Adrenal gland (tissue), 12 donors: ENCODE results near the gene PTPRN2. TPM values are rescaled to one million over a fixed set of nuclear protein-coding genes. Genes with fewer than 3 reads are reported as not detected.

Experiments
- DNase-seq, 7 donors: peaks; one replicate each; pipeline ENCODE4 v3.0.0-alpha.2; 2019 to 2020
- H3K27ac ChIP-seq, 5 donors: fragments of 200-600 bp; sonication (generic) in 4 of 5; 1 replicate in 3 of 5; 2 replicates in 2 of 5; pipeline versions ENCODE4 v1.5.1 to v1.8.0; 2016 to 2020; ENCODE audit warnings: mild to moderate bottlenecking in 1 of 5
- H3K27me3 ChIP-seq: fragments of 200-600 bp; 2 replicates; pipeline ENCODE4 v1.8.0; 2021
- H3K36me3 ChIP-seq, 2 donors: fragments of 200-600 bp; replicated peaks in 1 of 2; 1 replicate in 1 of 2; 2 replicates in 1 of 2; pipeline versions ENCODE4 v1.5.1 to v1.8.0; 2018 to 2022
- H3K4me1 ChIP-seq, 2 donors: fragments of 200-600 bp; replicated peaks in 1 of 2; 1 replicate in 1 of 2; 2 replicates in 1 of 2; pipeline versions ENCODE4 v1.5.1 to v1.8.0; 2018 to 2021
- H3K4me3 ChIP-seq, 4 donors: fragments of 200-600 bp; sonication (generic) in 3 of 4; one replicate each; pipeline ENCODE4 v1.5.1; 2016 to 2018
- H3K9me3 ChIP-seq, 3 donors: fragments of 200-600 bp; sonication (generic) in 1 of 3; replicated peaks in 1 of 3; 1 replicate in 2 of 3; 2 replicates in 1 of 3; pipeline versions ENCODE4 v1.5.1 to v1.8.0; 2016 to 2021
- CTCF ChIP-seq, 6 experiments: fragments of 450-650 bp in 4 of 6; fragments of 200-600 bp in 2 of 6; sonication (generic) in 1 of 6; IDR thresholded peaks; 1 replicate in 5 of 6; 2 replicates in 1 of 6; pipeline versions ENCODE4 v1.5.1 to v1.8.0; 2016 to 2021; ENCODE audit warnings: antibody characterized with exemption in 6 of 6, mild to moderate bottlenecking in 2 of 6, moderate library complexity in 1 of 6
- POLR2A ChIP-seq, 2 donors: fragments of 450-650 bp; IDR thresholded peaks; one replicate each; pipeline ENCODE4 v1.6.1; 2017; ENCODE audit warnings: antibody characterized with exemption in 2 of 2, mild to moderate bottlenecking in 2 of 2, moderate library complexity in 1 of 2
- WGBS, 4 donors: extraction: QIAGEN DNeasy Blood & Tissue Kit in 2 of 4; methylation state at CpG; one replicate each; pipeline versions ENCODE4 v1.1.5 to v1.1.7; 2013 to 2017; 5-methylcytosine and 5-hydroxymethylcytosine counted together
- intact Hi-C, 2 donors: fragments of 100-400 bp; cut with DNase I; formaldehyde crosslinking; loops; one replicate each; pipeline versions ENCODE4 v1.14.1 to v1.15.0; 2022 to 2023
- polyA plus RNA-seq, 3 donors: library from polyadenylated mRNA; stranded (reverse); fragments of 200-250 nt in 2 of 3; fragments of 350-450 nt in 1 of 3; fragmentation: Illumina TruSeq in 1 of 3; extraction: RNeasy Lipid Tissue Mini Kit (QIAGEN cat#74804) in 1 of 3; gene quantifications; one replicate each; pipeline ENCODE4 v1.2.3, GENCODE V29; 2013 to 2014
- total RNA-seq, 9 donors: library from RNA; depleted of rRNA in 4 of 9; stranded (reverse); fragments of >200 nt in 4 of 9; fragments of 120-200 nt in 1 of 9; fragmentation: NEBNext Ultra II Directional in 1 of 9; extraction: Animal tissue kit (Norgen Biotek cat#: 25700) in 1 of 9; gene quantifications; one replicate each; pipeline versions ENCODE4 v1.1.0 to v1.2.4, GENCODE V29; 2013 to 2023
- donor health status: healthy with polysubstance abuse.
- donor health status: Bipolar disorder and iron deficiency.
- donor health status: DM: yes; HTN: yes; CAD: no.
- donor health status: DM: no; HTN: no; CAD: no.
- donor health status: DM: no; HTN: no; CAD: no.
- donor health status: DM: yes; HTN: yes; CAD: no.

PTPRN2 gene
- total and polyA plus RNA-seq, 12 donors = 2.2 to 16.2 (median 3.4) TPM

- intact Hi-C loops = no loop called here
Observed at GRCh38 chr7:158431055-158431940, 156.3 kb downstream of the PTPRN2 start.

DNA sequence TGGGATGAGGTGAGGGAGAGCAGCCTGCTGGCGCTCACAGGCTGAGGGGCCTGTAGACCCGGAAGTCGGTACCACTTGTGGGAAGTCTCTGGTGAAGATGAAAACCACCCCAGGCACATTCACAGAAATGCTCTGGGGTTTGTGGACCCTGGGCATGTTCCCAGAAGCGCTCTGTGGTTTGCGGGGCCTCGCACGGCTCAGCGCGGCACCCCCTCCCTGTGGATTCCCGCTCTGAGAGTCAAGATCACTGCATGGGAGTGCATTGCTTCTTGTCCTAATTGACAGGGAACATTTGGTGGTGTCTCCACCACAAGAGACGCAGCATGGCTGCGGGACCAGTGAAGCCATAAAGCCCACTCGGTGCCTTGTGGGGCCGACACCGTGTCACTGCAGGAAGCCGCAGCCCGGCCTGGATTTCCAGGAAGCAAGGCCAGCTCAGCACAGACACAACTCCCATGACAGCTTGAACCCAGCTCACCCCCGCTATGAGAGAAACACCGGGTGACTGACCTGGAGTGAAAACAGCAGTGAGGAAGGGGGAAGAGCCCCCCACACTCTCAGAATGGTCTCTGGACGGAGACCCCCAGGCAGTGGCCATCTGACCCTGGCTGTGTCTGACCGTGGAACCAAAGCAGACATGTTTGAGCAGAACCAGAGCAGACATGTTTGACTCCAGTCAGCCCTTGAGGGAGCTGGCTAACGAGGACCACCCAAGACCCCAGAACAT is 157.2 kb downstream of the PTPRN2 start:
- Histone ChIP-seq H3K27ac (no peak overlapping the region), H3K4me3 (no peak overlapping the region), H3K36me3 (no peaks in the 10 kb centered on the region), H3K27me3 (no peaks in the 10 kb centered on the region), H3K4me1 (peaks cover 0 to 3% of the 10 kb centered on the region in 2 donors), H3K9me3 (no peaks in the 10 kb centered on the region)
- peak in 1 of 7 donors; percentile 31 for DNase-seq
- TF ChIP-seq POLR2A (IDR thresholded peaks at IDR 0.05) (no peak), CTCF (IDR thresholded peaks at IDR 0.05) (no peak)
- intact Hi-C loops = no loop called here
- WGBS, 4 donors = 79 to 87% (median 85%) methylated on average over 17 to 22 of the region's 22 CpGs

More at GRCh38 chr7:158431055-158431940, 156.3 kb downstream of the PTPRN2 start:
- Histone ChIP-seq H3K27ac (peak overlapping the region in 1 of 5 donors; percentile 40), H3K27me3 (no peaks in the 10 kb centered on the region), H3K4me3 (no peak overlapping the region), H3K9me3 (no peaks in the 10 kb centered on the region), H3K36me3 (no peaks in the 10 kb centered on the region), H3K4me1 (peaks cover 0 to 3% of the 10 kb centered on the region in 2 donors)
- TF ChIP-seq POLR2A (IDR thresholded peaks at IDR 0.05) (no peak), CTCF (IDR thresholded peaks at IDR 0.05) (no peak)
- 73 to 90% (median 84%) methylated on average over 3 to 12 of the region's 12 CpGs for WGBS, 4 donors
- DNase-seq = peak in 1 of 7 donors; percentile 30

- Histone ChIP-seq H3K4me1 (peaks cover 0 to 3% of the 10 kb centered on the region in 2 donors), H3K9me3 (no peaks in the 10 kb centered on the region), H3K27me3 (no peaks in the 10 kb centered on the region), H3K27ac (no peak overlapping the region), H3K4me3 (no peak overlapping the region), H3K36me3 (no peaks in the 10 kb centered on the region)
- intact Hi-C loops = no loop called here
- whole genome bisulfite sequencing, 4 donors = 73 to 83% (median 80%) methylated on average over 18 to 24 of the region's 24 CpGs
- TF ChIP-seq CTCF (IDR thresholded peaks at IDR 0.05) = no peak
- TF ChIP-seq POLR2A (IDR thresholded peaks at IDR 0.05) = no peak
- DNase-seq = peak in 1 of 7 donors; percentile 18
Observed at GRCh38 chr7:158428837-158429753, 158.5 kb downstream of the PTPRN2 start.
